AG04449 (cell line): ENCODE measurements around the gene NPR1.

ENCODE experiments used
- CTCF ChIA-PET: fragments of 350-600 bp; formaldehyde crosslinking; extraction: SDS; loops from one replicate; lab custom pipeline; 2021; ENCODE audit warnings: antibody characterized with exemption; lab: Yijun Ruan, JAX
- POLR2A ChIA-PET: fragments of 400-600, 350-600 bp; formaldehyde crosslinking; extraction: SDS; loops from one replicate; lab custom pipeline; 2020; ENCODE audit warnings: antibody characterized with exemption, inconsistent platforms; lab: Yijun Ruan, JAX
- DNase-seq: peaks from one replicate; pipeline ENCODE4 v3.0.0-alpha.2; 2010; ENCODE audit warnings: low read depth, low spot score
- H3K4me3 ChIP-seq: 2 replicates; pipeline ENCODE4 v1.5.1; 2011; ENCODE audit warnings: low read depth, mild to moderate bottlenecking, control low read depth, low read length
- CTCF ChIP-seq: IDR thresholded peaks from one replicate; pipeline ENCODE4 v1.5.1; 2011; ENCODE audit warnings: mild to moderate bottlenecking, moderate library complexity, low read length, control low read depth, inconsistent platforms; ENCODE audit not compliant: insufficient read depth; ENCODE audit errors: missing control alignments

NPR1 gene

GRCh38 chr1:153633161-153633753, 45.2 kb upstream of the NPR1 start:
- ChIA-PET POLR2A (interaction anchor here (0.6 to 2.1 kb wide), 19 partner anchors 11 to 126 kb away, joined by 3 to 21 read pairs (median 4); partner anchors contain the start of genes S100A16, S100A5 and S100A6), CTCF (interaction anchor here (0.9 to 14.0 kb wide), 8 partner anchors 10 to 124 kb away, joined by 3 to 178 read pairs (median 20); partner anchors contain the start of genes S100A14 and S100A16)
- TF ChIP-seq CTCF: no peak
- peak overlapping the region; percentile 34 for H3K4me3 ChIP-seq
- no peak for DNase-seq

GRCh38 chr1:153633754-153634665, 44.5 kb upstream of the NPR1 start, which contains the start of gene CHTOP:
CHTOP (plus strand) TSS chr1:153634066; CDS start chr1:153636589, 2,523 bp downstream.
- TF ChIP-seq CTCF: no peak
- peak within 1 kb of the TSS; percentile 97 for H3K4me3 ChIP-seq
- ChIA-PET POLR2A (interaction anchor here (0.6 to 2.1 kb wide), 20 partner anchors 10 to 127 kb away, joined by 3 to 21 read pairs (median 4); partner anchors contain the start of genes S100A16, S100A5 and S100A6), CTCF (interaction anchor here (0.8 to 14.0 kb wide), 14 partner anchors 10 to 353 kb away, joined by 3 to 178 read pairs (median 4); partner anchors contain the start of genes RAB13, S100A14, S100A16 and S100A4)
- peak; percentile 90 for DNase-seq

GRCh38 chr1:153635872-153636271, 42.6 kb upstream of the NPR1 start:
- H3K4me3 ChIP-seq: no peak overlapping the region
- POLR2A ChIA-PET: interaction anchor here (1.1 kb wide), 1 partner anchor 8 kb away, joined by 4 read pairs; no protein-coding TSS in a partner anchor
- CTCF ChIA-PET: interaction anchor here (2.0 to 14.0 kb wide), 4 partner anchors 9 to 102 kb away, joined by 8 to 178 read pairs (median 23); partner anchors contain the start of genes S100A14 and S100A16
- TF ChIP-seq CTCF: no peak
- DNase-seq: no peak

- no peak overlapping the region for H3K4me3 ChIP-seq
- no peak for DNase-seq
- no peak for TF ChIP-seq CTCF
- CTCF ChIA-PET: interaction anchor here (0.9 to 14.0 kb wide), 2 partner anchors 9 to 20 kb away, joined by 4 to 178 read pairs; partner anchors contain the start of genes S100A13, S100A14 and S100A16
- POLR2A ChIA-PET: interaction anchor here (1.1 kb wide), 1 partner anchor 9 kb away, joined by 4 read pairs; no protein-coding TSS in a partner anchor
Measured at GRCh38 chr1:153636312-153636711, 42.2 kb upstream of the NPR1 start.

GRCh38 chr1:153638261-153638660, 40.2 kb upstream of the NPR1 start:
- DNase-seq: no peak
- no peak overlapping the region for H3K4me3 ChIP-seq
- ChIA-PET POLR2A (interaction anchor here (0.9 to 2.1 kb wide), 3 partner anchors 11 to 13 kb away, joined by 3 to 8 read pairs (median 4); partner anchors contain the start of gene S100A13), CTCF (interaction anchor here (0.6 to 2.4 kb wide), 9 partner anchors 9 to 106 kb away, joined by 3 to 10 read pairs (median 4); partner anchors contain the start of gene S100A13)
- TF ChIP-seq CTCF: no peak
